Heart right ventricle (tissue), 16 donors: ENCODE results near the gene LYSMD3. TPM values are rescaled to one million over a fixed set of nuclear protein-coding genes. Genes with fewer than 3 reads are reported as not detected.

Experiments
- ATAC-seq, 8 donors: fragments of 200-7000 bp; cut with Tn5 transposase; one replicate each; pipeline ENCODE4 v1.9.1; 2020; ENCODE audit warnings: mild to moderate bottlenecking in 8 of 8, moderate library complexity in 8 of 8, moderate number of reproducible peaks in 1 of 8
- DNase-seq, 2 donors: peaks; one replicate each; pipeline ENCODE4 v3.0.0-alpha.2; 2020
- H3K27ac ChIP-seq, 10 donors: fragments of 200-600 bp; sonication (generic) in 2 of 10; one replicate each; pipeline versions ENCODE4 v1.5.0 to v1.8.0; 2020 to 2022; ENCODE audit warnings: mild to moderate bottlenecking in 3 of 10
- H3K27me3 ChIP-seq, 7 donors: fragments of 200-600 bp; one replicate each; pipeline ENCODE4 v1.8.0; 2021 to 2022; ENCODE audit warnings: mild to moderate bottlenecking in 2 of 7
- H3K36me3 ChIP-seq, 9 donors: fragments of 200-600 bp; sonication (generic) in 1 of 9; one replicate each; pipeline versions ENCODE4 v1.5.0 to v1.8.0; 2020 to 2022; ENCODE audit warnings: mild to moderate bottlenecking in 2 of 9
- H3K4me1 ChIP-seq, 9 donors: fragments of 200-600 bp; sonication (generic) in 1 of 9; one replicate each; pipeline versions ENCODE4 v1.5.0 to v1.8.0; 2020 to 2022; ENCODE audit warnings: mild to moderate bottlenecking in 4 of 9
- H3K4me3 ChIP-seq, 10 donors: fragments of 200-600 bp; sonication (generic) in 2 of 10; one replicate each; pipeline versions ENCODE4 v1.5.0 to v1.8.0; 2020 to 2022; ENCODE audit warnings: mild to moderate bottlenecking in 7 of 10, moderate library complexity in 2 of 10
- H3K9me3 ChIP-seq, 11 donors: fragments of 200-600 bp in 10 of 11; sonication (generic) in 2 of 11; one replicate each; pipeline versions ENCODE4 v1.5.0 to v1.8.0; 2013 to 2022; ENCODE audit warnings: mild to moderate bottlenecking in 2 of 11, control low read depth in 1 of 11, moderate library complexity in 1 of 11
- WGBS, 2 donors: extraction: QIAGEN DNeasy Blood & Tissue Kit; methylation state at CpG; one replicate each; pipeline ENCODE4 v1.1.7; 2013; ENCODE audit warnings: inconsistent platforms in 1 of 2; 5-methylcytosine and 5-hydroxymethylcytosine counted together
- intact Hi-C, 10 donors: fragments of 100-400 bp; cut with DNase I; formaldehyde crosslinking; loops; one replicate each; pipeline versions ENCODE4 v1.11.1 to v1.14.2; 2022
- polyA plus RNA-seq, 2 donors: library from polyadenylated mRNA; stranded (reverse); fragments of 200-250 nt; gene quantifications; one replicate each; pipeline ENCODE4 v1.2.3, GENCODE V29; 2013
- total RNA-seq, 10 donors: library from RNA; stranded (reverse); fragmentation: NEBNext Ultra II Directional in 3 of 10; extraction: Animal tissue kit (Norgen Biotek cat#: 25700) in 3 of 10; gene quantifications; one replicate each; pipeline versions ENCODE4 v1.2.1 to v1.2.4, GENCODE V29; 2021 to 2023
- TF ChIP-seq, protein P1 (sequence below), 9 donors: fragments of 200-600 bp; sonication (generic) in 2 of 9; IDR thresholded peaks; one replicate each; pipeline versions ENCODE4 v1.5.0 to v1.8.0; 2021 to 2022; ENCODE audit warnings: antibody characterized with exemption in 9 of 9, mild to moderate bottlenecking in 5 of 9, moderate library complexity in 1 of 9
- donor health status: Arrhythmogenic right ventricular cardiomyopathy.
- donor health status: ischemic (EF 13 %, LVEDD 7.1; RV severe dilation, severe dysfunction).
- donor health status: healthy with polysubstance abuse.
- donor health status: DM: no; HTN: yes; CAD: no.
- donor health status: DM: no; HTN: no; CAD: no.
- donor health status: ischemic (EF 25% LVEDD 6.9; RV normal size, moderate dysfunction).
- donor health status: ischemic (EF 25% LVEDD 5.7; RV mildly dilated, moderate dysfunction).
- donor health status: healthy.
- donor health status: DM: yes; HTN: yes; CAD: no.
- donor health status: Ischemic cardiomyopathy.
- donor health status: ischemic (EF 35%, LVEDD 5.7; RV mildly dilated, moderate dysfunction).
- donor health status: nonischemic (EF 11% LVEDD 7.7; RV severe dilation, severe dysfunction).
- donor health status: DM: yes; HTN: yes; CAD: no.
- donor health status: PGD.
- donor health status: ischemic (EF 29% LVEDD 5.4; RV normal size, mild dysfunction).
- donor health status: nonischemic (EF 23%, LVEDD 6.1; RV moderate dilation, normal function).

Gene LYSMD3
- total and polyA plus RNA-seq, 12 donors: 5.8 to 26.7 (median 19.3) TPM

DNA sequence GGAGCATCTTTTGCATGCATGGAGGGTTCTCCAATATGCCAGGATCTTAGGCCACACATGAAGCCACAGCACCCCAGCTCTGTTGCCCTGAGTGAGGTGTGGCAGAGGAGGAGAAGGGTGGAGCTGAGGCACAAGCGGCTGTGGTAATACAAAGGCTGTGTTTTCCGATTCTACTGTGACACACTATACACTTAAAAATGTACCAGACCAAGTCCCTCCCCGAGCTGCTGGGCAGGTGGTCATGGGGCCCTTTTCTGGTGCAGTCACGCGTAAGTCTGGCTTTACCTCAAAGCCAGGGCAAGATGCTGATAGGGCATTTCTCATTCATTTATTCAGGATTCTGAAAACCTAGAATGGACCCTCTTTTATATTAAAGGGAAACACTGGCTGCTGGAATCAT is 33.0 kb upstream of the LYSMD3 start:
- Histone ChIP-seq H3K36me3 (no peaks in the 10 kb centered on the region), H3K4me1 (peaks cover 0 to 17% (median 11%) of the 10 kb centered on the region in 9 donors), H3K27me3 (peaks cover 5 to 52% (median 44%) of the 10 kb centered on the region in 7 donors), H3K27ac (no peak overlapping the region), H3K9me3 (no peaks in the 10 kb centered on the region), H3K4me3 (no peak overlapping the region)
- intact Hi-C loops: no loop called here
- ATAC-seq (no peak), DNase-seq (no peak)
- TF ChIP-seq, protein P1, sequence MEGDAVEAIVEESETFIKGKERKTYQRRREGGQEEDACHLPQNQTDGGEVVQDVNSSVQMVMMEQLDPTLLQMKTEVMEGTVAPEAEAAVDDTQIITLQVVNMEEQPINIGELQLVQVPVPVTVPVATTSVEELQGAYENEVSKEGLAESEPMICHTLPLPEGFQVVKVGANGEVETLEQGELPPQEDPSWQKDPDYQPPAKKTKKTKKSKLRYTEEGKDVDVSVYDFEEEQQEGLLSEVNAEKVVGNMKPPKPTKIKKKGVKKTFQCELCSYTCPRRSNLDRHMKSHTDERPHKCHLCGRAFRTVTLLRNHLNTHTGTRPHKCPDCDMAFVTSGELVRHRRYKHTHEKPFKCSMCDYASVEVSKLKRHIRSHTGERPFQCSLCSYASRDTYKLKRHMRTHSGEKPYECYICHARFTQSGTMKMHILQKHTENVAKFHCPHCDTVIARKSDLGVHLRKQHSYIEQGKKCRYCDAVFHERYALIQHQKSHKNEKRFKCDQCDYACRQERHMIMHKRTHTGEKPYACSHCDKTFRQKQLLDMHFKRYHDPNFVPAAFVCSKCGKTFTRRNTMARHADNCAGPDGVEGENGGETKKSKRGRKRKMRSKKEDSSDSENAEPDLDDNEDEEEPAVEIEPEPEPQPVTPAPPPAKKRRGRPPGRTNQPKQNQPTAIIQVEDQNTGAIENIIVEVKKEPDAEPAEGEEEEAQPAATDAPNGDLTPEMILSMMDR (IDR thresholded peaks at IDR 0.05): no peak
- 61 to 64% methylated on average over 5 of the region's 5 CpGs for WGBS, 2 donors

DNA sequence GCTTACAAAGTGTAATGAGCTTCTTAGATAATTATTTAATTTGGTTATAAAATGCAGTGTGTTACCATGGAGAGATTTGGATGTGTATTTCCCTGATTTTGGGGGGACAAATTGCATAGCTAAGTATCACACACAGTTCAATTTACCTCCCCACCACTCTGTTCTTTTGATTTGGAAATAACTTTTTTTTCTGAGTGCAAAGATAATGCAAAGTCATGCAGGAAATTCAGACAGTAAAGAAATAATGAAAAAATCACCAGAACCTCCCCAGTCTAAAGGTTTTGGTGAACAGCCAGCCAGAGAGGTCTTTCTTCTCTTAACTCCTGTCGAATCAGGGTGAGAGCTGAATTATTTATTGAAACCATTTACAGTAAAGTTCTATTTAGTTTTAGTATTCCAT is 32.4 kb upstream of the LYSMD3 start:
- peaks cover 5 to 58% (median 49%) of the 10 kb centered on the region in 7 donors for H3K27me3 ChIP-seq
- H3K4me3 ChIP-seq: no peak overlapping the region
- H3K36me3 ChIP-seq: no peaks in the 10 kb centered on the region
- no peak overlapping the region for H3K27ac ChIP-seq
- H3K9me3 ChIP-seq: no peaks in the 10 kb centered on the region
- H3K4me1 ChIP-seq: peaks cover 0 to 17% (median 11%) of the 10 kb centered on the region in 9 donors
- ATAC-seq (no peak), DNase-seq (no peak)
- TF ChIP-seq, protein P1 (IDR thresholded peaks at IDR 0.05): no peak
- WGBS, 2 donors: 70 to 76% methylated on average over 1 of the region's 1 CpG
- intact Hi-C loops: no loop called here

DNA sequence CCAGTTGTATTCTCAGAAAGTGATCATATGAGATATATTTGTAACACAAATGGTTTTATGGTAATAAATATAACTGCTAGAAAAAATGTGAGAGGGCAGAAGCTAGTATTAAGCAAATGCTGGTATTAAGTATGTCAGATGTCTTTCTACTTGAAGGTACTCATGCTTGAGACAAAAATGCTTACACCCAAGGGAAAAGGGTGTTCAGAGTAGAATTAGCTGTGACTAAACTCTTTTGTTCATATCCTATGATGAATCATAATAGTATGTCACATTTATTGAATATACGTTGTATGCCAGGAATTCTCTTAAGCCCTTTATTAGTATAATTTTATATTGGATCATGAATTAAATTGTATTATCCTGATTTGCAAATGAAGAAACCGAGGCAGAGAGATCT is 31.4 kb upstream of the LYSMD3 start:
- Histone ChIP-seq H3K27ac (no peak overlapping the region), H3K4me1 (peaks cover 0 to 17% (median 11%) of the 10 kb centered on the region in 9 donors), H3K27me3 (peaks cover 5 to 68% (median 56%) of the 10 kb centered on the region in 7 donors), H3K36me3 (no peaks in the 10 kb centered on the region), H3K9me3 (no peaks in the 10 kb centered on the region), H3K4me3 (no peak overlapping the region)
- ATAC-seq: no peak
- intact Hi-C loops: no loop called here
- TF ChIP-seq, protein P1 (IDR thresholded peaks at IDR 0.05): no peak
- DNase-seq: no peak
- WGBS, 2 donors: 71 to 72% methylated on average over 2 of the region's 2 CpGs

DNA sequence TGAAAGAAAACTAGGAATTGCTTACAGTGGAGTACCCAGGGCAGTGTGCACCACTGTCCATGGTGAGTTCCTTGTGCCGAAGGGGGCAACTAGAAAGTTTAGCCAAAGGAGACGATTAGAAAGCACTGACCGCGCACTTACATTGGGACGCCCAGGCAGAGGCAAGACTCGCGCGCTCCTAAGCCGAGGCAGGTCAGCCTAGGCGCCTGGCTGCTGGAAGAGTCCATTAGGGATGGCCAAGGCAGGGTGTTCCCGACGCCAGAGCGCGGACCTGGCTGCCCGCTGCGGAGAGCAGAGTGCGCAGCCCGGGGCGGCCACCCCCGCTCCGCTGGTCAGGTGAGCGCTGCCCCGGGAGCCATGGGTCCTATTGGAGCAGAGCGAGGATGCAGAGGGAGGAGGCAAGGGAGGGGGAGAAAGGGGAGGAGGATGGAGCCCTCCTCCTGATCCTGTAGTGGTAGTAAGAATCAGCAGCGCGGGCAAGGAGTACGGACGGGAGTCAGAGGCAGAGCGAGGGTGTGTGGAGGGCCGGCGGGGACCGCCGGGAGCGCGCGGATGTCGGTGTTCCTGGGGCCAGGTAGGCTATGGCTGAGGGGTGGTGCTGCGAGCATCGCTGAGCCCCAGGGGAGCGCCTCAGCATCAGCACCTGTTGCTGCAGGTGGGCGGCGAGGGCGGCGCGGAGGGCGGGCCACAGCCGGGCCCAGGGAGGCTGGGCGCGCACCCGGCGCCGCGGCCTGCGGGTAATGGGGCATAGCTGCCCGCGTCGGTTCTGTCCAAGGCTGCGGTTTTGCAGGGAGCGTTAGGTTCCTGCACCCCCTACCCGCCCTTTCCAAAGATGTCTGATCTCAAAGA is 29.2 kb upstream of the LYSMD3 start, which contains the start of gene ADGRV1:
Gene ADGRV1, plus strand, starts transcription at position 454 of the 849 bp plus-strand sequence. Its CDS starts 99 bp downstream, at position 553.
- Histone ChIP-seq H3K4me1 (peaks cover 0 to 17% (median 11%) of the 10 kb centered on the region in 9 donors), H3K9me3 (no peaks in the 10 kb centered on the region), H3K36me3 (no peaks in the 10 kb centered on the region), H3K4me3 (peak within 1 kb of the TSS in 9 of 10 donors; percentile 12 to 49 (median 40)), H3K27ac (no peak within 1 kb of the TSS), H3K27me3 (peaks cover 5 to 90% (median 56%) of the 10 kb centered on the region in 7 donors)
- TF ChIP-seq, protein P1 (IDR thresholded peaks at IDR 0.05): no peak
- intact Hi-C loops: no loop called here
- DNase-seq: peak in 1 of 2 donors; percentile 12
- 1% methylated on average over 60 of the region's 60 CpGs for WGBS, 2 donors
- peak; percentile 16 to 91 (median 82) for ATAC-seq
